SH-SY5Y (cell line): Measurements from ENCODE around the gene HAVCR1.

ENCODE experiments used
- GATA2 ChIP-seq: IDR thresholded peaks from 2 replicates; pipeline ENCODE4 v1.6.1; 2011; ENCODE audit warnings: mild to moderate bottlenecking, low read depth, low read length
- GATA3 ChIP-seq: IDR thresholded peaks from 2 replicates; pipeline ENCODE4 v1.6.1; 2011; ENCODE audit warnings: low read depth, mild to moderate bottlenecking, low read length, moderate library complexity

HAVCR1 gene

GRCh38 chr5:157063776-157064430 is 5.0 kb upstream of the HAVCR1 start:
- TF ChIP-seq GATA3 (no peak), GATA2 (no peak)

DNA sequence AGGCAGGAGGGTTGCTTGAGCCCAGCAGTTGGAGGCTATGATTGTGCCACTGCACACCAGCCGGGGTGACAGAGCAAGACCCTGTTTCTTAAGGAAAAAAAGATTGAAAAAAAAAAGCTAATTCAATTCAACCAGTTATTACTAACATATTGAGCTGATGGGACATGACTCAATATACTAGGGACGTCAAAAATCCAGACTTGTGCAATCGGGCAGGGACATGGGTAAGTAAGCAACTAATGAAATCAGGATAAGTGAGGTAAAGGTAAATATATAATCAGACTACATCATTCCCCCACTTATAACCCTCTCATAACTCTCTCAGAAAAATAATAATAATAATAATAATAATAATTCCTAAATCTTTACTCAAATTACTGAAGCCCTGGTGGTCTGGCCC is 975 bp upstream of the HAVCR1 start:
- TF ChIP-seq GATA3, result no peak
- TF ChIP-seq GATA2, result no peak

GRCh38 chr5:157057459-157058370 is 1.2 kb downstream of the HAVCR1 start:
- TF ChIP-seq GATA2 (no peak), GATA3 (no peak)

DNA sequence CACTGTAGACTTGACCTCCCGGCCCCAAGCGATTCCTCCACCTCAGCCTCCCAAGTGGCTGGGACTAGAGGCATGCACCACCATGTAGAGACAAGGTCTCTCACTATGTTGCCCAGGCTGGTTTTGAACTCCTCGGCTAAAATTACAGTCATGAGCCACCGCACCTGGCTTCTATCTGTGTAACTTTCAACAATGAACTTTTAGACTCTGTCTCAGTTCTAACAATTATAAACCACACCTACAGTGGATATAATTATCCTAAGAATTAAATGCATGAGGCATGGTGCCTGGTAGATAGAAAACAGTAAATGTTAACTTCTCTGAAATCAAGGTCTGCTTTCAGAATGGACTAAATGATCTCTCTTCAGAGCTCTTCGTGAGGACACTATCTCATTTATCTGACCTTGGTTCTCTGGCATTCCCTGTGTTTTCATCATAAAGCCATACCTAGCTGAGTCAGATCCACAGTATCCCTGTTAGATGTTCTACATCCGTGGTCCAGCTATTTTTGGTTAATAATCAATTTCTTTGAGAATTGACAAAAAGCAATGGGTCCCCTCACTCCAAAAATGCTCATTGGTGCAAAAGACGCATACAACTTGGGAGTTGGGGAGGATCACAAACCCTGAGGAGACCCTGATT is 7.2 kb downstream of the HAVCR1 start:
- no peak for TF ChIP-seq GATA2
- no peak for TF ChIP-seq GATA3

GRCh38 chr5:157050050-157050449 is 8.9 kb downstream of the HAVCR1 start:
- TF ChIP-seq GATA3 (no peak), GATA2 (no peak)

GRCh38 chr5:157049605-157050004 is 9.3 kb downstream of the HAVCR1 start:
- TF ChIP-seq GATA3, result no peak
- TF ChIP-seq GATA2, result no peak

DNA sequence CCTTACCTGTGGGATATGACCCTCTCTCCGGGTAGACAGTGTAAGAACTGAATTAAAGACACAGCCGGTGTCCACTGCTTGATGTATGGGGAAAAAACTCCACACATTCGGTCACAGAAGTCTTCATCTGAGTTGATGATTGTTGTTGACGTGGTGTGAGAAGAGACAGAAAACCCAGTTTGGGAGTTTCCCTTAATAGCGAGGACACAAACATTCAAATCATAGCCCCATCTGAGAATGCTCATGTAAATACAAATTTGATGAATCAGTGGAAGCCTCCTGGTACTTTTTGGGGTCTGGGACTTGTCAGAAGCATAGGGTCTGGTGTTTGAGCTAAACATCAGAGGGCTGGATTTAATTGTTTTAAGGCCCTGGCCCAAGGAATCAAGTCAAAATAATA is 11.0 kb downstream of the HAVCR1 start:
- TF ChIP-seq GATA3, result no peak
- no peak for TF ChIP-seq GATA2

DNA sequence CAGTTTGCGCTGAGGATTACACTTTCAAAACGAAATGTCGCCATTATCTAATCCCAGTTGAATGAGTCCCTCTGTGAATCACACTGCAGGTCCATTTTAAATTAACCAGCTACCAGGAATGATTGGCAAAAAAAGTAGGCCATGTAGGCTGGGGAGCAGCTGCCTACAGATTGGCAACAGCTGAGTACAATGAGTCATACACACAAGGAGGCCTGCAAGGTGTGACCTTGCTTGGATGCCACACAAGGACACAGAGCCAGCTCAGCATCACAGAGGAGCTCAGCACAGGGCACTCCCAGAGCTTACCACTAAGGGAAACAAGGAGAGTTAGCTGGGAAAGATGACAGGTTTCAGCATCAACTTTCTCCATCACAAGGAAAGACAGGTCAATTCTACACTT is 12.9 kb downstream of the HAVCR1 start:
- TF ChIP-seq GATA2 (no peak), GATA3 (no peak)

GRCh38 chr5:157045601-157046000 is 13.3 kb downstream of the HAVCR1 start:
- TF ChIP-seq GATA2 (no peak), GATA3 (no peak)

GRCh38 chr5:157038568-157039187 is 20.2 kb downstream of the HAVCR1 start:
- TF ChIP-seq GATA2 (no peak), GATA3 (no peak)

GRCh38 chr5:157033071-157033583 is 25.8 kb downstream of the HAVCR1 start:
- TF ChIP-seq GATA3 (no peak), GATA2 (no peak)

DNA sequence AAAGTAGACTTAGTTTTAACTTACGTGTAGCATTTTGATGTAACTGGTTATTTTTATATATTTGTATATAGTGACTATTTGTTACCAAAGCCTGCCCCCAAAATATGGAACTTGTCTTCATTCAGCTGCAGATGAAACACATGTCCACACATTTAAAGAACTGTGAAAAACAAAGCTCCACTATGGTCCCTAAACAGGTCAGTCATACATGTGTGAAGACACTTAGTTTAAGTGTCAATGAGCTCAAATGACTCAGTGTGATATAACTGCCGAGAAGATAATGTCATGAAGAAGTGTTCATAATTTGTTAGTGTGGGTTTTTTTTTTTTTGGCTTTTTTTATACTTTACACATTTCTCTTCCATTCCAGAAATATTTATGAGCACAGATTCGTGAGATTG is 28.2 kb downstream of the HAVCR1 start:
- no peak for TF ChIP-seq GATA2
- no peak for TF ChIP-seq GATA3

DNA sequence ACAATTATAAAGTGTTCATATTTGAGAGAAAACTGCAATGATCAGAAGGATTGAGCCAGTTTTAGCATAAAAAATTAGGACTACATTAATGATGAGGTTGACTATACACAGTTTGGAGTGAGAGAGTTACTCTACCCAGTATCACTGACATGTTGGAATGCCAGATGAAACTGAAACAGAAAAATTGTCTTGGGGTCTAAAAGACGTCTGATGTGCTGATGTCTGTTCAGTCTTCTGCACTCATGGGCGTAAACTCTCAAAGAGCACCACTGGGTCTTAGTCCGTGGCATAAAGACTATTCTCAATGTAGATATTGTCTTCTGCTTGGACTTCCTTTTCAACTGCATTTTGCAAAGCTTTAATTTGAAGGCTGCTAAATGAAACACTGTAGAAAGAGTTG is 29.5 kb downstream of the HAVCR1 start:
- no peak for TF ChIP-seq GATA2
- no peak for TF ChIP-seq GATA3
